GM18505 (cell line): ENCODE results near the gene SLC3A2.
"Not testable (repeated sequence)": the region's sequence is repeated elsewhere in the genome, so short reads cannot be mapped to it uniquely, and the experiment has no call there.

Experiments
- ATAC-seq: cut with Tn5 transposase; IDR thresholded peaks from one replicate; pipeline ENCODE4 v1.9.1; 2021; ENCODE audit not compliant: unreplicated experiment
- POLR2A ChIP-seq: IDR thresholded peaks from 4 replicates; pipeline ENCODE4 v1.6.1; 2011; ENCODE audit warnings: borderline replicate concordance; ENCODE audit not compliant: insufficient read depth, insufficient read length; ENCODE audit errors: extremely low read depth

Gene SLC3A2

GRCh38 chr11:62930666-62931065, 50.0 kb downstream of the SLC3A2 start:
- TF ChIP-seq POLR2A, result no peak
- ATAC-seq, result no peak

GRCh38 chr11:62931499-62932278, 51.0 kb downstream of the SLC3A2 start:
- TF ChIP-seq POLR2A, result no peak
- no peak for ATAC-seq

- TF ChIP-seq POLR2A, result no peak
- ATAC-seq, result no peak
Measured at GRCh38 chr11:62933285-62933684, 52.6 kb downstream of the SLC3A2 start.

- ATAC-seq, result no peak
- TF ChIP-seq POLR2A, result no peak
Measured at GRCh38 chr11:62933750-62934495, 53.2 kb downstream of the SLC3A2 start.

GRCh38 chr11:62934496-62934785, 53.7 kb downstream of the SLC3A2 start:
- TF ChIP-seq POLR2A, result no peak
- ATAC-seq, result no peak

- ATAC-seq, result not testable (repeated sequence)
Measured at GRCh38 chr11:62937528-62937927, 56.8 kb downstream of the SLC3A2 start.
